Measurements from ENCODE around the gene FBLL1. TPM values are rescaled to one million over a fixed set of nuclear protein-coding genes. Genes with fewer than 3 reads are reported as not detected.

FBLL1 gene
- polyA plus RNA-seq, 1 of the 3 experiments (the other 2 are of a cell fraction) = 4.4 TPM

DNA sequence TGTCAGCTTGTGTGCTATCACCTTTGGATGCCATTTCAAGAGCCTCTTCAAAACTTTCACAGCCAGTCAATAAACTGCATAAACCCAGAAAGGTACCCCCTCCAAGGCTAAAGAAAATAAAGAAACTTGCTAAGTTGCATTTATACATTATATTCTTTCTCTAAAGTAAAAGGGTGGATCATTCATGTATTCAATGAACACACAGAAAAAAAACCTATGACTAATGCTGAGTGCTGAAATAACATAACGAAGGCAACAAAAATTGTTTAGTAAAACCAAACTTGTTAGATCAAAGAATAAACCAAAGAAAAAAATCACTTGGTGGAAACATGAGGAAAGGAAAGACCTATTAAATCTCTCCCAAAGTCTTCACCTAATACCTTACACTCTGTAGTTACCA lies 34.9 kb downstream of the FBLL1 start:
- H2AFZ ChIP-seq (ENCODE audit: low read depth) = no peak overlapping the region
- no peaks in the 10 kb centered on the region for H3K27me3 ChIP-seq (ENCODE audit: insufficient read depth)
- no peaks in the 10 kb centered on the region for H3K9me2 ChIP-seq
- TF ChIP-seq, protein P1, sequence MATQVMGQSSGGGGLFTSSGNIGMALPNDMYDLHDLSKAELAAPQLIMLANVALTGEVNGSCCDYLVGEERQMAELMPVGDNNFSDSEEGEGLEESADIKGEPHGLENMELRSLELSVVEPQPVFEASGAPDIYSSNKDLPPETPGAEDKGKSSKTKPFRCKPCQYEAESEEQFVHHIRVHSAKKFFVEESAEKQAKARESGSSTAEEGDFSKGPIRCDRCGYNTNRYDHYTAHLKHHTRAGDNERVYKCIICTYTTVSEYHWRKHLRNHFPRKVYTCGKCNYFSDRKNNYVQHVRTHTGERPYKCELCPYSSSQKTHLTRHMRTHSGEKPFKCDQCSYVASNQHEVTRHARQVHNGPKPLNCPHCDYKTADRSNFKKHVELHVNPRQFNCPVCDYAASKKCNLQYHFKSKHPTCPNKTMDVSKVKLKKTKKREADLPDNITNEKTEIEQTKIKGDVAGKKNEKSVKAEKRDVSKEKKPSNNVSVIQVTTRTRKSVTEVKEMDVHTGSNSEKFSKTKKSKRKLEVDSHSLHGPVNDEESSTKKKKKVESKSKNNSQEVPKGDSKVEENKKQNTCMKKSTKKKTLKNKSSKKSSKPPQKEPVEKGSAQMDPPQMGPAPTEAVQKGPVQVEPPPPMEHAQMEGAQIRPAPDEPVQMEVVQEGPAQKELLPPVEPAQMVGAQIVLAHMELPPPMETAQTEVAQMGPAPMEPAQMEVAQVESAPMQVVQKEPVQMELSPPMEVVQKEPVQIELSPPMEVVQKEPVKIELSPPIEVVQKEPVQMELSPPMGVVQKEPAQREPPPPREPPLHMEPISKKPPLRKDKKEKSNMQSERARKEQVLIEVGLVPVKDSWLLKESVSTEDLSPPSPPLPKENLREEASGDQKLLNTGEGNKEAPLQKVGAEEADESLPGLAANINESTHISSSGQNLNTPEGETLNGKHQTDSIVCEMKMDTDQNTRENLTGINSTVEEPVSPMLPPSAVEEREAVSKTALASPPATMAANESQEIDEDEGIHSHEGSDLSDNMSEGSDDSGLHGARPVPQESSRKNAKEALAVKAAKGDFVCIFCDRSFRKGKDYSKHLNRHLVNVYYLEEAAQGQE (IDR thresholded peaks at IDR 0.05; ENCODE audit: low read depth, low read length) = no peak
- no peak for TF ChIP-seq ELF1 (IDR thresholded peaks at IDR 0.05)
- no peak for TF ChIP-seq GATA2 (CRISPR knock-in tag; IDR thresholded peaks at IDR 0.05)
- no peak for TF ChIP-seq SMC3 (IDR thresholded peaks at IDR 0.05; ENCODE audit: low read depth, low read length)
- TF ChIP-seq EZH2phosphoT487 (IDR thresholded peaks at IDR 0.05; ENCODE audit: borderline replicate concordance, low read depth) = no peak
- TF ChIP-seq, protein P2, sequence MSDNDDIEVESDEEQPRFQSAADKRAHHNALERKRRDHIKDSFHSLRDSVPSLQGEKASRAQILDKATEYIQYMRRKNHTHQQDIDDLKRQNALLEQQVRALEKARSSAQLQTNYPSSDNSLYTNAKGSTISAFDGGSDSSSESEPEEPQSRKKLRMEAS (IDR thresholded peaks at IDR 0.05; ENCODE audit: low read depth) = no peak
- TF ChIP-seq, protein P3, sequence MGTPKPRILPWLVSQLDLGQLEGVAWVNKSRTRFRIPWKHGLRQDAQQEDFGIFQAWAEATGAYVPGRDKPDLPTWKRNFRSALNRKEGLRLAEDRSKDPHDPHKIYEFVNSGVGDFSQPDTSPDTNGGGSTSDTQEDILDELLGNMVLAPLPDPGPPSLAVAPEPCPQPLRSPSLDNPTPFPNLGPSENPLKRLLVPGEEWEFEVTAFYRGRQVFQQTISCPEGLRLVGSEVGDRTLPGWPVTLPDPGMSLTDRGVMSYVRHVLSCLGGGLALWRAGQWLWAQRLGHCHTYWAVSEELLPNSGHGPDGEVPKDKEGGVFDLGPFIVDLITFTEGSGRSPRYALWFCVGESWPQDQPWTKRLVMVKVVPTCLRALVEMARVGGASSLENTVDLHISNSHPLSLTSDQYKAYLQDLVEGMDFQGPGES (IDR thresholded peaks at IDR 0.05; ENCODE audit: low read depth, low read length) = no peak
- no peak for TF ChIP-seq CHD2 (IDR thresholded peaks at IDR 0.05; ENCODE audit: low read length, partially characterized antibody)
- TF ChIP-seq RAD21 (IDR thresholded peaks at IDR 0.05; ENCODE audit: low read length) = no peak
- no peak for TF ChIP-seq FOXJ3 (CRISPR knock-in tag; IDR thresholded peaks at IDR 0.05)
- no peak for TF ChIP-seq FOSL2 (IDR thresholded peaks at IDR 0.05; ENCODE audit: borderline replicate concordance, low read depth)
- TF ChIP-seq NRF1 (IDR thresholded peaks at IDR 0.05; ENCODE audit: low read depth, low read length) = no peak
- no peak for TF ChIP-seq EP300 (IDR thresholded peaks at IDR 0.05; ENCODE audit: borderline replicate concordance in 1 of 2, low read depth in 1 of 2, low read length in 1 of 2)
- no peak for TF ChIP-seq GABPA (IDR thresholded peaks at IDR 0.05; ENCODE audit: low read depth)
- TF ChIP-seq, protein P4, sequence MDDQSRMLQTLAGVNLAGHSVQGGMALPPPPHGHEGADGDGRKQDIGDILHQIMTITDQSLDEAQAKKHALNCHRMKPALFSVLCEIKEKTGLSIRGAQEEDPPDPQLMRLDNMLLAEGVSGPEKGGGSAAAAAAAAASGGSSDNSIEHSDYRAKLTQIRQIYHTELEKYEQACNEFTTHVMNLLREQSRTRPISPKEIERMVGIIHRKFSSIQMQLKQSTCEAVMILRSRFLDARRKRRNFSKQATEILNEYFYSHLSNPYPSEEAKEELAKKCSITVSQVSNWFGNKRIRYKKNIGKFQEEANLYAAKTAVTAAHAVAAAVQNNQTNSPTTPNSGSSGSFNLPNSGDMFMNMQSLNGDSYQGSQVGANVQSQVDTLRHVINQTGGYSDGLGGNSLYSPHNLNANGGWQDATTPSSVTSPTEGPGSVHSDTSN (IDR thresholded peaks at IDR 0.05) = no peak
- no peak for TF ChIP-seq TAF1 (IDR thresholded peaks at IDR 0.05; ENCODE audit: borderline replicate concordance, low read depth, low read length)
- no peak for TF ChIP-seq TCF12 (IDR thresholded peaks at IDR 0.05)
- no peak for TF ChIP-seq RFX5 (IDR thresholded peaks at IDR 0.05; ENCODE audit: low read length)
- WGBS (ENCODE audit: low lambda C conversion rate) = 95% methylated on average over 1 of the region's 1 CpG
- H3K4me1 ChIP-seq (ENCODE audit: control insufficient read depth in 1 of 2, insufficient read depth in 2 of 2, low read depth in 1 of 2, low read length in 1 of 2) = peaks cover 0 to 8% of the 10 kb centered on the region in 2 experiments; a peak in 2 of 4 replicates
- H3K36me3 ChIP-seq (replicated peaks in 1 of 2; ENCODE audit: control insufficient read depth in 1 of 2, insufficient read depth in 2 of 2, low read length in 1 of 2) = peaks cover 54 to 87% of the 10 kb centered on the region in 2 experiments
- POLR2A ChIA-PET = no interaction called here
- peaks cover 14% of the 10 kb centered on the region for H3F3A ChIP-seq (replicated peaks; ENCODE audit: insufficient read depth)
- H4K20me1 ChIP-seq (ENCODE audit: insufficient read depth) = peaks cover 25% of the 10 kb centered on the region
- CTCF ChIA-PET = no interaction called here
- H3K4me2 ChIP-seq = no peak overlapping the region
- H3K4me3 ChIP-seq (ENCODE audit: low read depth in 2 of 2, low read length in 1 of 2) = no peak overlapping the region
- H3K9me3 ChIP-seq = no peaks in the 10 kb centered on the region
- no peak overlapping the region; a peak in 1 of 4 replicates for H3K27ac ChIP-seq (ENCODE audit: low read depth in 2 of 2, low read length in 1 of 2)
- DNase-seq = no peak
- no peak overlapping the region for H3K9ac ChIP-seq
- H3K79me2 ChIP-seq (ENCODE audit: insufficient read depth) = peaks cover 49% of the 10 kb centered on the region

Data from SK-N-SH (cell line).